ENCODE data around the gene LGR6. TPM values are rescaled to one million over a fixed set of nuclear protein-coding genes. Genes with fewer than 3 reads are reported as not detected.

LGR6 gene
- total and polyA plus RNA-seq, 2 of the 8 experiments (the other 6 are each of a cell fraction or from before 2014, with no cell fraction given): 0.50 to 1.0 TPM

DNA sequence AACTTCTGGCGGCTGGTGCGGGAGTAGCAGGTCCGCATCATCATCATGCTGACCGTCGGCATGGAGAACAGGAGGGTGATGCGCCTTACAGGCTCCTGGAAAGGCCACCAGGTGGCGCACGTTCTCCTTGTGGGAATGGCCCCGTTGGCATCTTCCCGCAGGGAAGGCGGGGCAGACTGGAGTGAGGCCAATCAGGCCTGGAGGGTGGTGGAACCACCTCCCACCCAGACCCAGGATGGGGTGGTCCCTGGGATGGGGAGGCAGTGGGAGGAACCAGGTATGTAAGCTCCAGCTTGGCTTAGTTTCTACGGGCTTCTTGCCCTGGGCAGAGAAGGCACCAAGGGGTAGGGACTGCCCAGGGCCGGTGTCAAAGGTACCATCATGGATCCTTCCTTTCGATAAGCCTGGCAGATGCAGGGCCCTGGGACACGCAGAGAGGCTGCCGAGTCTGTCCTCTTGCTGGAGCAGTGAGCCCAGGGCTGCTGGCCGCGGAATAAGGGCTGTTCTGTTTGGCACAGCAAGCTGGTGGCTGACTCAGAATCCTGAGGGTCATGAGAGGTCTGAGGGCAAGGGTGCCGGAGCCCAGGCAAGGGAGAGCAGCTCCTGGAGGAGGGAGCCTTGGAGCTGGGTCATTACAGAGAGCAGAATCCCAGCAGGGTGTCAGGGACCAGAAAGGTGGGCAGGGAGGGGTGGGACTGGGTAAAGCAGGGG lies 8.7 kb upstream of the LGR6 start:
- Histone ChIP-seq H3K27me3 (replicated peaks in 1 of 4; ENCODE audit: control insufficient read depth in 3 of 4, extremely low read depth in 1 of 4, insufficient read depth in 3 of 4, low read length in 3 of 4) (no peaks in the 10 kb centered on the region; a peak in 3 of 7 replicates), H3K9ac (replicated peaks in 1 of 4; ENCODE audit: extremely low read depth in 1 of 4, low read depth in 3 of 4, low read length in 3 of 4) (no peak overlapping the region), H3K23ac (ENCODE audit: insufficient read length) (no peak overlapping the region), H3K9me3 (ENCODE audit: insufficient read depth in 2 of 2, low read depth in 1 of 2, low read length in 1 of 2) (no peaks in the 10 kb centered on the region), H3K4me1 (replicated peaks in 1 of 4; ENCODE audit: control insufficient read depth in 3 of 4, insufficient read depth in 4 of 4, low read length in 3 of 4) (peaks cover 0 to 6% (median 4%) of the 10 kb centered on the region in 4 experiments; a peak in 5 of 7 replicates), H4K5ac (ENCODE audit: insufficient read length, low read depth, low read length) (no peak overlapping the region), H4K8ac (ENCODE audit: extremely low read depth, insufficient read depth, low read length) (peak overlapping the region; percentile 51), H2BK20ac (ENCODE audit: low read length) (no peak overlapping the region), H3K79me2 (ENCODE audit: control insufficient read depth in 1 of 2, insufficient read depth in 2 of 2, low read length in 2 of 2) (no peaks in the 10 kb centered on the region), H2BK15ac (ENCODE audit: low read length) (0 out of 2 replicates have a peak overlapping the region, but pooled peaks have one; percentile 61), H2BK5ac (ENCODE audit: low read depth, low read length) (0 out of 2 replicates have a peak overlapping the region, but pooled peaks have one; percentile 66), H3K27ac (ENCODE audit: low read depth, low read length) (no peak overlapping the region), H4K91ac (replicated peaks; ENCODE audit: insufficient read length, low read length) (no peak overlapping the region), H3K18ac (ENCODE audit: extremely low read depth, low read length) (peak overlapping the region; percentile 48), H4K20me1 (replicated peaks in 1 of 2; ENCODE audit: control insufficient read depth in 1 of 2, insufficient read depth in 2 of 2, low read length in 2 of 2) (no peaks in the 10 kb centered on the region), H3K4me2 (ENCODE audit: insufficient read depth in 1 of 2, low read depth in 2 of 2, low read length in 2 of 2) (peak overlapping the region; percentile 3 to 24; a peak in 3 of 4 replicates), H2BK120ac (replicated peaks; ENCODE audit: low read depth, low read length) (no peak overlapping the region), H3K23me2 (ENCODE audit: low read depth, low read length) (no peaks in the 10 kb centered on the region; the same call in 1 of the 2 replicates), H3K4ac (replicated peaks; ENCODE audit: insufficient read length, low read depth, low read length) (no peak overlapping the region), H2AK5ac (ENCODE audit: low read depth, low read length) (no peak overlapping the region), H3K56ac (replicated peaks; ENCODE audit: insufficient read length, low read depth, low read length) (no peak overlapping the region), H3K79me1 (ENCODE audit: low read depth, low read length) (no peaks in the 10 kb centered on the region), H2BK12ac (ENCODE audit: low read depth, low read length) (0 out of 2 replicates have a peak overlapping the region, but pooled peaks have one; percentile 9), H2AFZ (ENCODE audit: low read length) (peak overlapping the region; percentile 2; the same call in 1 of the 2 replicates), H3K4me3 (ENCODE audit: extremely low read depth in 1 of 4, insufficient read depth in 2 of 4, low read depth in 3 of 4, low read length in 4 of 4) (no peak overlapping the region), H3K14ac (ENCODE audit: insufficient read length) (no peak overlapping the region), H3K36me3 (ENCODE audit: control insufficient read depth in 2 of 4, insufficient read depth in 4 of 4, low read length in 3 of 4) (no peaks in the 10 kb centered on the region)
- CTCF ChIA-PET (ENCODE audit: partially characterized antibody): interaction anchor here (0.6 to 8.2 kb wide), 21 partner anchors 10 to 532 kb away, joined by 3 to 107 read pairs (median 5); partner anchors contain the start of genes LGR6 and PTPN7
- FAIRE-seq: peak; percentile 97
- POLR2A ChIA-PET (ENCODE audit: partially characterized antibody): interaction anchor here (0.9 to 1.8 kb wide), 2 partner anchors 8 to 31 kb away, joined by 3 read pairs; partner anchors contain the start of gene LGR6
- WGBS, 2 experiments (ENCODE audit: extremely low coverage in 1 of 2, insufficient coverage in 1 of 2, insufficient read length in 1 of 2, insufficient replicate concordance in 2 of 2, low coverage in 1 of 2, low lambda C conversion rate in 2 of 2, missing lambda C conversion rate in 1 of 2): 34% methylated on average over 17 of the region's 19 CpGs; no CpG with 5 or more reads in 1 of the 2 experiments
- DNase-seq (ENCODE audit: low read depth in 1 of 2, low spot score in 2 of 2): peak; percentile 97 to 99
- TF ChIP-seq, protein P1, sequence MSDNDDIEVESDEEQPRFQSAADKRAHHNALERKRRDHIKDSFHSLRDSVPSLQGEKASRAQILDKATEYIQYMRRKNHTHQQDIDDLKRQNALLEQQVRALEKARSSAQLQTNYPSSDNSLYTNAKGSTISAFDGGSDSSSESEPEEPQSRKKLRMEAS (IDR thresholded peaks at IDR 0.05): peak; percentile 71
- peak; percentile 70; the same call in 1 of the 2 replicates for TF ChIP-seq SP1 (IDR thresholded peaks at IDR 0.05; ENCODE audit: low read depth, low read length)
- 0 out of 4 replicates have a peak, but pooled peaks of 1 of the 2 experiments have one; percentile 30 for TF ChIP-seq SIN3A (conservative IDR thresholded peaks at IDR 0.05 in 1 of 2, IDR thresholded peaks at IDR 0.05 in 1 of 2; ENCODE audit: low read depth in 1 of 2, low read length in 2 of 2)
- TF ChIP-seq GABPA (IDR thresholded peaks at IDR 0.05; ENCODE audit: borderline replicate concordance, insufficient read depth, low read length): no peak
- TF ChIP-seq TBP (IDR thresholded peaks at IDR 0.05; ENCODE audit: low read depth, low read length): 0 out of 2 replicates have a peak, but pooled peaks have one; percentile 20
- no peak for TF ChIP-seq TAF1 (IDR thresholded peaks at IDR 0.05; ENCODE audit: low read depth, low read length)
- no peak for TF ChIP-seq GTF2F1 (IDR thresholded peaks at IDR 0.05; ENCODE audit: borderline replicate concordance, low read depth, low read length)
- peak; percentile 11 for TF ChIP-seq NANOG (IDR thresholded peaks at IDR 0.05; ENCODE audit: insufficient read depth, low read depth, low read length, poor library complexity, severe bottlenecking)
- TF ChIP-seq SP4 (IDR thresholded peaks at IDR 0.05; ENCODE audit: low read length): 0 out of 2 replicates have a peak, but pooled peaks have one; percentile 35
- no peak; the same call in 1 of the 2 replicates for TF ChIP-seq TEAD4 (IDR thresholded peaks at IDR 0.05; ENCODE audit: low read depth, low read length)
- TF ChIP-seq CEBPB (IDR thresholded peaks at IDR 0.05; ENCODE audit: low read depth, low read length): 0 out of 2 replicates have a peak, but pooled peaks have one; percentile 6
- peak; percentile 72 for TF ChIP-seq CREB1 (IDR thresholded peaks at IDR 0.05)
